ENCODE measurements around the gene PRMT7.
A peak's percentile ranks its signal among the peaks of the same experiment; 100 is the strongest.

The PRMT7 gene

DNA sequence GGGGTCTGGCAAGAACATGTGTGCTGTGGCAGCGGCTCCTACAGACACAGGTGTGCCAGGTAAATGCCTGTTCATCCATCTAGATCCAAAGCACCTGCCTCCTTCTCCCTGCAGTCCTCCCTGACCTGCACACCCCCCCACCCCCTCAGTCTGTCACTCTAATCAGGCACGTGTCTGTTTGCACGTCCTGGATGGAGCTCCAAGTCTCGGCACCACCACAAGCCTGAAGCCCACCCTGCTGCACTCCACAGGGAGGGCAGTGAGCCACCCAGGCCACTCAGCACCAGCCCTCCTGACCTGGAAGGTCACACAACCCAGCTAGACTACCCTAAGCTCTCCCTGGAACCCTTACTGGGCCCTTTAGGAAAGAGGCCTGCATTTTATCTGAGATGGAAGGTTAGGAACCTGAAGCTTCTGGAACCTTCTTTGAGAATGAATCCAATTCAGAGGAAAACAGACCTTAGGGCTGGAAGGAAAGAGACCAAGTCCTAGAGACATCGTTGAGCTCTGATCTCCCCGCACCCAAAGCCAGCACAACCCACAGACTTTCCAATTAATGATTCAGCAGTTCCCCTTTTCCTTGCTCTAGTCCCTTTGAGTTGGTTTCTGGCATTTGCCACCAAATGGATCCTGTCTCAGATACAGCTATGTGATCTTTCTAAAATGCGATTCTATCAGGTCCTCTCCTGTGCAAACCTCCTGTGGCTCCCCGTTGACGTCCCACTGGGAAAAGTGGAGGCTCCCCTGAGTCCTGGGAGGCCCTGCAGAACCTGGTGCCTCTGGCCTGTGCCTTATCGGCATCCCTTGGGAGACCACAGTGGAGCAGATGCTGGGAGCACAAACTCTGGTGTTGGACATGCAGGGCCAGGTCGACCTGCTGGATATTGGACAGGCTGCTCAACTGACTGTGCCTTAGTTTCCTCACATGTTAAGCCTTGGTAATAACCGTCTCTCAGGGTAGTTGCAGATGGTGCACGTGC is 67.9 kb downstream of the PRMT7 start:
- DNase-seq, result no peak

DNA sequence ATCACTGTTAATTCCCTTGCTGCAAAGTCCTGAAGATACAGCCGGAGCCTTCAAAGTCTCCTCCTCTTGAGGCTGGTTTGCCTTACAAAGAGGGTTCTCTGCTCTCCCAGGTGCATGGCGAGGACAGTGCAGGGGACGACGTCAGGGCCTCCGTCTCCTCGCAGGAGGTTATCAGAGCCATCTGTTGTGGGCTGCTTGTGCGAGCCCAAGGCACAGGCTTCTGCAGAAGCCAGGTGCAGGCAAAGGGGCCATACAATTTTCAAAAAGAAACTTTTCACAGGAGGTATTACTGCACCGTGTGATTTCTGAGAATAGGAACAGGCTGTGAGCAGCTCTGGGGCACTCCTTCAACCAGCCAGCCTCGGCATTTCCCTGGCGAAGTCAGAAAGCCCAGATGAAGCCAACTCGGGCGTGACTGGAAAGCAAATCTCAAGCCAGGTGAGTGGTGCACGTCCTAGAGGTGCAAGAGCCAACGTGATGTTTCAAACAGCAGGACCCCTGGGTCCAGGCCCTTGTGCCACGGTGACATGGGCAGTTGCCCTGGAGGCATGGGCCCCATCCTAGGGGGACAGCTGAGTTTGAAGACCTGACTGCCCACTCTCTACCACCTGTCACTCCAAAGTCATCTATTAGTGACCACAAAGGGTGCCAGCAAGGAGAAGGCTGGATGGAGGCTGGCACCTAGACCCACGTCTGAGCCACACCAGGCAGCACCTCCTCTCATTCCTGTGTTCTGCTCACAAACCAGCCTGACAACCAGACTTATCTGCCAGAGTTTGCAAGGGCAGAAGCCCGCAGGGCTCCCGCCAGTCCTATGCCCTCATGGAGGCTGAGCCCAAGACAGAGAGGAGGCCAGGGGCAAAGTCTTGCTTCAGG is 68.9 kb downstream of the PRMT7 start:
- DNase-seq, result no peak

DNA sequence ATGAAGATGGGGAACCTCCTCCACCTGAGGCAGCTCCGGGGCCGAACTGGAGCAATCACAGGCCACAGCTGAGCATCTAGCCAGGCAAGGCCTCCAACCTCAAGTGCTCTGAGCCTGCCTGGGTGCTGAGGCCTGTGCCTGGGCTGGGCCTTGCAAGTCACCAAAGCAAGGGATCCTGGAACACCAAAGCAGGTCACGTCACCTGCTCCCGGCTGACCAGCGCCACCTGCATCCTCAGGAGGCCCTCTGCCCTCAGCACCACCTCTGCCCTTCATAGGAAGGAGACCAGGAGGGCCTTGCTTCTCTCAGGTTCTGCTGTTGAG is 69.5 kb downstream of the PRMT7 start:
- DNase-seq, result no peak

DNA sequence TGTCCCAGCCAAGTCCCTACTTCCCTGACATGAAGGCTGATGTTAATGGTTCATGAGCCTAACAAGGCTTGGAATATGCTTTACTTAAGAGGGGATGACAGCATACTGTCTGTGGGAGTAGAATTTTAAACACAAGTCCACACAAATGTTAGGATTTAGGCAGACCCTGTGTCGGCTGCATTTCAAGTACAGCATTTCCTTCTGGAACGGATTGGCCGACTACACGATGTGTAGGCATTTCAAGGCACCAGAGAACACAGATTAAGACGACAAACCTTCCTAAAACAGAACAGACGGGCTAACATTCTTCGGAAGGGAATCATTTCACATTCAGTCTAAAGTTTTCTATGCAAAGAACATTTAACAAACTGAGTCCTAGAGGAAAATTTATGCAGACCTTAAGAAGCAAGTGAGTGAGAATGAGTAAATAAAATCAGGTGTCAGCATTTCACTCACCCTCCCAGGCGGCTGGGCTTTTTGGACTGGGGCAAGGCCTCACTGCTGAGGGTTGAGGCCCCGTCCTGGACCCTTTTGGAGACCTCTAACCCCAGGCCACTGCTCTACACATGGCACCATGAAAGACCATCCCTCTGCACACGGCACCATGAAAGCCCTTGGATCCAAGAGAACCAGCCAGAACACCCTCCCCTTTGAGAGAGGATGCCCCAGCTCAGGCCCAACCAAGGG is 70.0 kb downstream of the PRMT7 start:
- DNase-seq, result no peak

DNA sequence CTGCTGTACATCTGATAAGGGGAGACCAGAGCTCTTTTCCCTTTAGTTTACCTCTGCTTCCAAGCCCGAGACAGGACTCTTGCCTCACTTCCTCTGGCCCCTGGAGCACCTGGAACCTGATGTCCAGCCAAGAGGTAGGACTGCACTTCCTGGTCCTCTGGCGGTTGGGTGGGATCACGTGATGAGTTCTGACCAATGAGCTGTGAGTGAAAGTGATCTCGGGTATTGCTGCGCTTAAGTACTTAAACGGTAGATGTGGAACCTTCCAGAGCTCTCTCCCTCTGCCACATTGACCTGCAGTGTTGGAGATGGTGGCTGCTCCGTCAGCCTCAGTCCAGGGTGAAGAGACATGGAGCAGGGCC is 70.5 kb downstream of the PRMT7 start:
- no peak for DNase-seq

DNA sequence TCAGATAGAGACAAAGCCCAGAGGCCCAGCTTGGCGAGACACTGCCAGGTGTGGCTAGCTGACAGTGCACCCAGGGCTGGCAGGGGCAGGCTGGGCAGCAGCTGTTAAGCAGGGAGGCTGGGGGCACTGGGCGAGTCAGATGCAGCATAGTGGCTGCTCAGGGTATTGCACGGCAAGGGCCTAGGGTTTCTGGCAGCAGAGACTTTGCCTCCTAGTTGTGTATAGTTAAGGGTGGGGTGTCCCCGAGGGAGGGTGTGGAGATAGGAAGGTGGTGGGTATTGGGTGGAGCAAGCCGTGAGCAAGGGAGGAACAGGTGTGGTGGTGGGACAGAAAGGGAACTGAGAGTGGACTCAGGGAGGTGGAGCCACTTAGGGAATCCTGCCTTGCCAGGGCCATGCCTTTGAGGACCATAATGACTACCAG is 71.5 kb downstream of the PRMT7 start:
- no peak for DNase-seq

DNA sequence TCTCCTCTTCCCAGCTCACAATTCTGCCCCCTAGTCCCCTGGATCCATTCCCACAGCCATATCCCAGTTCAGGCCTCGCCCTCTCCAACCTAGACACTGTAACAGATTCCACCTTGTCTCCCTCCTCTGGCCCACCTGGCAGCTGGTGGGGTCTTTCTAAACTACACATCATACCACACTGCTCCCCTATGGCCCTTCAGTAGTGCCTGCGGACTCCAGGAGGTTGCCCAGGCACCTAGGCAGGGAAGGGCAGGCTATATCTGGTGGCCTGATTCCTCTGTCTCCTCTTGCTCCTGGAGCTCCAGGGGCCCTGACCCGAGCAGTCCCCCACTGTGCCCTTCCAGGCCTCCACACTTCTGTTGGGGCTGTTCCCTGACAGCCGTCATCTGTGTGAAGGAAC is 73.0 kb downstream of the PRMT7 start:
- DNase-seq, result no peak

DNA sequence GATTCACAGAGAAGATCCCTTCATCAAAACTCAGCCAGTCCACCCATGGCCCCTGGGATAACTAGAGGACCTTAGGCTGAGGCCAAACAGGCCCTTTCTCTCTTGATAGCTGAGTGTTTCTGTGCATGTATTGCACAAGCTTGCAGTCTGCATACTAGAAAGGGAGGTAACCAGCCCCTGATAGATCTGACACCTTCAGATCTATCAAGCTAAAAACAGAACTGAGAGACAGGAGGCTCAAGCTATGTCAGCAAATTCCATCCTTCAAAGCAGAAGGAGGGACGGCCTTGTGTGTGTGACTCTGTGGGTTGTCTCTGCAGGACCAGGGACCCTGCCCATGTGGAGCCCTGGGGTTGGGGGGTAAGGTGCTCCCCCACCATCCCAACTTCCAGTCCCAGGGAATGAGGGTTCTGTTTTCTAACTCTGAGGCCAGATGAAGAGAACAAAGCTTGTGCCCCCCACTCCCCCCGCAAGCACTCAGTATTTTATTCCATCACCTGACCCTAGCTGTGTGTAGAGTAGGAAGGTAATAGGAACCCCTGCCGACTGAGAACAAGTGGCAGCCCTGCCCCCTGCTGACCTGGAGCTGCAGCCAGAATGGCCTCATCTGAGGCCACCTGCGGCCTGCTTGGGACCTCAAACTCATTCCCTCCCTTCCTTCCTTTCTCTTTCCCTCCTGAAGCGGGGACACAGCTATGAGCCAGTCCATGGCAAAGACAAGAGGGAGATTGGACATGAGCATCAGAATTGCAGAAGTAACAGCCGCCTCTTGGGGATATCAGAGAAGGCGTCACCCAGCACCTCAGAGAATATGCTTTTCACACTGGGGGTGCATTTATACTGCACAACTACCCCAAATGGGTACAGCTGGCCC is 73.7 kb downstream of the PRMT7 start:
- no peak for DNase-seq

DNA sequence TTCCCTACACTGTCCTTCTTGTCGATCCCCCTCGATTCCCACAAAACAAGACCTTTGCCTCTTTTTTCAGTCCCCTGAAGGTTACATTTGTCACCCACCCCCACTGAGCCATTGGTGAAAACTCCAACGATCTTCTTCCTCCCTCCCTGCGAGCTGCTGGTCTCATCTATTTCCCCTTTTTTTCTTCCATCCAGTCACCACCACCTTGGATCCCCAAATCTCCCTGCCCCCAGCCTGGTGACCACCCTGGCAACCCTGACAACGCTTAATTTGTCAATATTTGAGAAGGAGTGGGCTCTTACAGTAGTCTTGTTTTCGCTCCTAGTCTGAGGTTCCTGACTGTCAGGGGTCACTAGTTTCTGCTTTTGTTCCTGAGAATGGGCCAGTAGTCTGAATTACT is 74.6 kb downstream of the PRMT7 start:
- DNase-seq, result no peak

DNA sequence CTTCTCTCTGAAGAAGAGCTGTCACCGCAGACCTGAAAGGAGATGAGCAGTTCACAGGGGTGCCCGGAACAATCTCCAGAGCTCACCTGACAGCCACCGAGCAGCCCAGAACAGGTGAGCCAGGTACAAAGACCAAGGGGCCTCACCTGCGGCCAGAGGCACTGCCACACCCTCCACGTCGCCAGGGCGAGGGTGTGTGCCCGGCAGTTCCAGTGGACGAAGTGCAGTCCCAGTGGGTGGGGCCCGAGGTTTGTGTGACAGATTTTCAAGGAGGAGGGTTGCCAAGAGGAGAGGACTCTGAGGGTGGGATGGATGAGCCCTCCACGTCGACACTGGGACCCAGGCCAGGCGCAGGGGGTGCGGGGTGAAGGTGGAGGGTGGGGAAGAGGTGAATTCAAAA is 75.8 kb downstream of the PRMT7 start:
- DNase-seq, result no peak

DNA sequence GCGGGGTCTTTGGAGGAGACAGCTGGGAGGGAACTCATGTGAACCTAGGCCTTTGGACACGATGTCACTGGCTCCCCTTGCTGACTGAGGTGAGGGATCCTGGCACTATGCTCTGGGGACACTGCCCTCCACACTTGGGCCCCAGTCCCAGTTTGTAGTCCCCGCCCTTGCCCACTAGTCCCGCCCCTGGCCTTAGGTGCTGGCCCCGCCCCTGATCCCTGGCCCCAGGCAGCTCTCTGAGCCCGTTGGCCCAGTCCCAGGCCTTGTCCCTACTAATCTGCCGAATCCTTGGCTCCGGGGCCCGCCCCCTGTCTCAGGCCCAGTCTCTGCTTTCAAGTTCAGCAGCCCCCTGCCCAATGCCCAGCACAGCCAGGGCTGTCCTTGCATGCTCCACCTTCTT is 76.5 kb downstream of the PRMT7 start:
- no peak for DNase-seq

DNA sequence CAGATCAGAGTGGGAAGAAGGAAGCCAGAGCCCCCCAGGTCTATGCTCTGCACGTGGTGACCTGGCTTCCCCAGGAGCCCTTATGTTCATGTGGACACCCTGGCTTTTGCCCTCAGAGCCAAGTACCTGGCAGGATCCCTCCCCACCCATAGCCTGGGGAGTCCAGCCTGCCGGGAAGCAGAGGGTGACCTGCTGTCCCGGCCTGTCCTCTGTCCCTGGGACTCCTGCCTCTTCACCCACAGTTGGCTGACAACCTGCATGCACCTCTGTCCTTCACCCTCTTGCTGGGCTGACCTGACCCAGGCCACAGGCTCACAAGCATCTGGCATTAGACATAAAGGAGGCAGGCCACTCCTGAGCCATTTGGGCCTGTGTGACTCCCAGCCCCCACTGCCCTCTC is 77.3 kb downstream of the PRMT7 start:
- DNase-seq, result no peak

DNA sequence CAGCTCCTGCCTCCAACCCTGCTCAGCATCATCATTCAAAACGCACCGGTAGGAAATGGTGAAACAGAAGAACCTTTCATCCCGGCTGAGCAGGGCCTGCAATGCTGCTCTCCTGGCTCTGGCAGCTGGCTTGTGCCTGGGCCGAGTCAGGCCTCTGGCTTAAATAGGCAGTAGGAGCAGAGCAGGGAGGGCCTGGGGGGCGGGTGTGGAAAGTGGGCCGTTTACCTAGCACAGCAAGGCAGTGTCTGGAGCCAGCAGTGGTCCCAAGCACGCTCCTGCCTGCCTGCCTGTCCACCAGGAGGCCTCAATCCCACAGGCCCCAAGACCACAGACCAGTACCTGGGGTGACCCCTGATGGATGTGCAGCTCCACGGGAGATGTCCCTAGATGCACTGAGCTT is 78.2 kb downstream of the PRMT7 start:
- no peak for DNase-seq

DNA sequence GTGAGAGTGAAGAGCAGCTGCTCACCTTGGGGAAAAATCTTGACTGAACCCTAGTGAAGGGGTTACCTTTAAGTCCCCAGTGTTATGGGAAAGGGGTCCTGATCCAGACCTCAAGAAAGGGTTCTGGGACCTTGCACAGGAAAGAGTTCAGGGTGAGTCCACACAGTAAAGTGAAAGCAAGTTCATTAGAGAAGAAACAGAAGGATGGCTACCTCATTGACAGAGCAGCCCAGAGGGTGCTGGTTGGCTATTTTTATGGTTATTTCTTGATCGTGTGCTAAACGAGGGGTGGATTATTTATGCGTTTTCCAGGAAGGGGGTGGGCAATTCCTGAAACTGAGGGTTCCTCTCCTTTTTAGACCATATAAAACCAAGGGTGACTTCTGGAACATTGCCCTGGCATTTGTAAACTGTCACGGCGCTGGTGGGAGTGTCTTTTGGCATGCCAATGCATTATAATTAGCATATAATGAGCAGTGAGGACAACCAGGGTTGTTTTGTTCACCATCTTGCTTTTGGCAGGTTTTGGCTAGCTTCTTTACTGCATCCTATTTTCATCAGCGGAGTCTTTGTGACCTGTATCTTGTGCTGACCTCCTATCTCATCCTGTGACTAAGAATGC is 79.0 kb downstream of the PRMT7 start:
- DNase-seq, result no peak

DNA sequence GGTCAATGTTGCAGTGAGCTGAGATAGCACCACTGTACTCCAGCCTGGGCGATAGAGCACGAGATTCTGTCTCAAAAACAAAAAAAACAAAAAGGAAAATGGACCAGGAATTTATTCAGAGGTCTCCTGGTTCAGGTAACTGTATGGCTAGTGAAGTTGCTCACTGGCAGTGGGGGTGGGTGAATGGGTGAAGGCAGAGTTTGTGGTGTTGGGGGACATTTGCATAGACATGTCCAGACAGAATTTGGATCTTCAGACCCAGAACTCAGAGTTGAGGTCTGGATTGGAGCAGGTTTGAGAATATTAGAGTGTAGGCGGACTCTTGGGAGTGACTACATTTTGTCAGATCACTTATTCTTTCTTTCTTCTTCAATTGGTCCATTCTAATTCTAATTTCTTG is 82.5 kb downstream of the PRMT7 start:
- no peak for DNase-seq

DNA sequence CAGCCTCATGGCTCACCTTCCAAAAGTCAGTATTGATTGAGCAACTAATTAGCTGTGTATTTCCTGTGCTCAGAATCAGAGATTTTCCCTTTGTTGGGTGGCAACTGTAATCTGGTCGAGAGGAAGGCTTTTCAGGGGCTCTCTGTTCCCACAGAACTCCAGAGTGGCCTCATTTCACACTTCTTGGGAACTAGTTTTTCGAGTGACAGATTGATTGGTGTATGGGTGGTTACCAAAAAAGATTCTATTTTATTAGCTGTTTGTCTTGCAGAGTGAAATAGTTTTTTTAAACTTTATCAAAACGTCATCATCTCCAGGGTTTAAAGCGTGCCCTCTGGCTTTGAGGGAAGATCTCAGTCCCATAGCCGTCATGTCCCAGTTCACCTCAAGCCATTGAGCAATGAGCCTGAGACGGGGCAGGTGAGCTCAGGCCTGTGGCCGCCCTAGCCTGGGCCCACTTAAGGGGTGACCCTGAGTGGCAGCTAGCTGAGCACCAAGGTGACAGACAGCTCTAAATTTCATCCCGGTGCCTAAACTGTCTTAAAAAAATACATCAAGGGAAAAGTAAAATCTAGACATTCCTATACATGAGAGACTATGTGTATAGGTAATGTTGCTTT is 84.5 kb downstream of the PRMT7 start:
- DNase-seq, result no peak

DNA sequence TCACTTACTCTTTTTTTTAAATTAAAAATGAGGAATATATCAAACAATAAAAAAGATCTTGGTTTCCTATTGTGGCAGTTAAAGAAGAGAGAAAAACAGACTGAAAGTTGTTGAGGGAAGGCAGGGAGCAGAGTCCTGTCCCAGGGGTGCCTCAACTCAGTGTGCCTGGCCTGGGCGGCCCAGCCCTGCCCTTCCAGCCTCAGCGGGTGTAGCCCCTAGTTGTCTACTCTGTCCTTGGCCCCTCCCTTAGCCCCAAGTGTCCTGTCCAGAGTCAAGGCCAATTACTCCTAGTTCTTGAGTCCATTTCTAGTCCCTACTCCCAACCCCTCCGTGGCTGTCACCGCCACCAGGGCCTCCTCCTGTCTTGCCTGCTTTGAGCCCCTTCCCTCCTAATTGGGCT is 85.0 kb downstream of the PRMT7 start:
- no peak for DNase-seq

DNA sequence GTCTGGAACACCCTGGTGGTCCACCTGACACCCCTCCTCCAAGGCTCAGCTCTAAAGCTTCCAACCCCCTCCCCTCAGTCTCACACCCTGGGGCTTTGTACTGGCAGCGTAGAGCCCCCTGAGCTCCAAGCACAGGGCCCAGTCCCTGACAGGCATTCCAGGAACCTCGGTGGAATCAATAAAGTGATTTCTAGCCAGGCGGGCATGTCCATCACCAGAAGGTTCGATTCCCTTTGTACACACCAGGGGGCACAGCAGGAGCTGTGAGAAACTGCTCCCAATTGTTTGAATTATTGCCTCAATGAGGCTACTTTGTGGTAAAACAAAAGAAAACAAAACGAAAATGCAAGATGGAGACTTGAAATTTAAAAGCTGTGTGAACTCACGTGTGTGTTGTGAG is 85.7 kb downstream of the PRMT7 start:
- DNase-seq, result peak; percentile 42

DNA sequence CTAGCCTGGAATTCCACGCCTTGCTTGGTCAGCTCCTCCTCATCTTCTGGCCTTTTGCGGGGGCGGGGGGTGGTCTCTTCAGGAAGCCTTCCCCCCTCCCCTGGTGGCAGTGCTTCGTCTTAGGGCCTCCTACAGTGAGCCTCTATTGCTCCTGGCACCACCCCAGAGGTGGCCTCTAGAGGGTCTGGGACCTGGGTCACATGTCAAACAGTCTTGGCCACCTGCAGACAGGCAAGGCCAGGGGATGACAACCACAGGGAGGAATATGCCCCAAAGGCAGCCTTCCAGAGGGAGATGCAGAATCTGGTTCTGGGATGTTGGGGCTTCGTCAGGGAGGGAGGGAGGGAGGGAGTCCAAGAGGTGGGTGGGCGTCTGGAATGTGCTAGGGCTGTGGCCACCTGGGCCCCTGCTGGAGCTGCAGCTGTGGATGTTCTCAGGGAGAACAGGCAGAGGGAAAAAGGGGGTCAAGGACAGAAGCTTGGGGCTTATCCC is 86.9 kb downstream of the PRMT7 start:
- no peak for DNase-seq

DNA sequence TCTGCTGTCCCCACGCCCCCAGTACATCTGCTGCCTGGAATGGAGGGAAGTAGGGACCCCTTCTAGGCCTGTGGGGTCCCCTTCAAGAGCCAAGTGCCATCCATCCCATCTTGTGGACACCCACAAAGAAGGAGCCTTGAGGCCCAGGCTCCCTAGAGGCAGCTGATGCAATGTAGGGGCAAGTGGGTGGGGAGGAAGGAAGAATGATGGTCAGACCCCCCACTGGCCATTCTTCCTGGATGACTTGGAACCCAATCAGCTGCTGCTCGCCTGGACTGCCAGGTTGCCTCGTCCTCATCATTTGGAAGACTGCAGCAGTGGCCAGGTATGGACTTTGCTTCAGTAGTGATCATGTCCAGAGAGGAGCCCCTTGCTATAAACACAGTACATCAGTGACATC is 88.6 kb downstream of the PRMT7 start:
- no peak for DNase-seq

Measured in retina (tissue), 1 donor.